H9 (cell line): Measurements from ENCODE around the gene ITPR3. TPM values are rescaled to one million over a fixed set of nuclear protein-coding genes. Genes with fewer than 3 reads are reported as not detected.

Source experiments
- DNase-seq: peaks from one replicate; pipeline ENCODE4 v3.0.0-alpha.2; 2017
- H2AFZ ChIP-seq: one replicate; pipeline ENCODE4 v1.6.1; 2013; ENCODE audit warnings: mild to moderate bottlenecking, low read length, control low read depth, moderate library complexity
- H2AK5ac ChIP-seq: 2 replicates; pipeline ENCODE4 v1.6.1; 2013; ENCODE audit warnings: low read length, control low read depth, mixed read lengths; ENCODE audit not compliant: insufficient read length
- H2BK120ac ChIP-seq: one replicate; pipeline ENCODE4 v1.6.1; 2013; ENCODE audit warnings: low read depth, mild to moderate bottlenecking, low read length, control low read depth, inconsistent platforms; ENCODE audit not compliant: poor library complexity, severe bottlenecking
- H2BK12ac ChIP-seq: 2 replicates; pipeline ENCODE4 v1.6.1; 2013; ENCODE audit warnings: low read length, control low read depth, mixed read lengths, low read depth; ENCODE audit not compliant: insufficient read length
- H2BK15ac ChIP-seq: 2 replicates; pipeline ENCODE4 v1.6.1; 2013; ENCODE audit warnings: low read depth, low read length, control low read depth
- H2BK20ac ChIP-seq: one replicate; pipeline ENCODE4 v1.6.1; 2013; ENCODE audit warnings: low read depth, mild to moderate bottlenecking, low read length, control low read depth, inconsistent platforms; ENCODE audit not compliant: poor library complexity, severe bottlenecking
- H2BK5ac ChIP-seq: 2 replicates; pipeline ENCODE4 v1.6.1; 2013; ENCODE audit warnings: low read length, control low read depth, mixed read lengths; ENCODE audit not compliant: insufficient read length
- H3K14ac ChIP-seq: 2 replicates; pipeline ENCODE4 v1.6.1; 2013; ENCODE audit warnings: low read length, control low read depth; ENCODE audit not compliant: insufficient read depth
- H3K18ac ChIP-seq: 2 replicates; pipeline ENCODE4 v1.6.1; 2013; ENCODE audit warnings: low read depth, mild to moderate bottlenecking, mixed read lengths, low read length, control low read depth; ENCODE audit not compliant: insufficient read length
- H3K23ac ChIP-seq: 2 replicates; pipeline ENCODE4 v1.6.1; 2013; ENCODE audit warnings: low read length, control low read depth, mixed read lengths, low read depth; ENCODE audit not compliant: insufficient read length
- H3K23me2 ChIP-seq: 2 replicates; pipeline ENCODE4 v1.6.1; 2013; ENCODE audit warnings: low read depth, mild to moderate bottlenecking, mixed read lengths, low read length, control low read depth; ENCODE audit not compliant: insufficient read length, poor library complexity, severe bottlenecking
- H3K27ac ChIP-seq: 2 replicates; pipeline ENCODE4 v1.5.1; 2013; ENCODE audit warnings: low read length, control low read depth, mixed read lengths, low read depth; ENCODE audit not compliant: insufficient read length
- H3K27me3 ChIP-seq: 2 replicates; pipeline ENCODE4 v1.6.1; 2013; ENCODE audit warnings: low read length, control low read depth, inconsistent platforms; ENCODE audit not compliant: insufficient read depth
- H3K4ac ChIP-seq: 2 replicates; pipeline ENCODE4 v1.6.1; 2013; ENCODE audit warnings: low read depth, mild to moderate bottlenecking, control low read depth, inconsistent platforms, low read length, moderate library complexity
- H3K4me1 ChIP-seq: 2 replicates; pipeline ENCODE4 v1.6.1; 2013; ENCODE audit warnings: low read length, control low read depth, inconsistent platforms; ENCODE audit not compliant: insufficient read depth
- H3K4me2 ChIP-seq: 2 replicates; pipeline ENCODE4 v1.6.1; 2013; ENCODE audit warnings: low read length, control low read depth, mixed read lengths; ENCODE audit not compliant: insufficient read length, insufficient read depth
- H3K56ac ChIP-seq: 2 replicates; pipeline ENCODE4 v1.6.1; 2013; ENCODE audit warnings: low read depth, mild to moderate bottlenecking, mixed read lengths, low read length, control low read depth; ENCODE audit not compliant: insufficient read length
- H3K79me1 ChIP-seq: 2 replicates; pipeline ENCODE4 v1.6.1; 2013; ENCODE audit warnings: low read depth, mild to moderate bottlenecking, moderate library complexity, low read length, control low read depth, inconsistent platforms; ENCODE audit not compliant: insufficient read depth, poor library complexity, severe bottlenecking
- H3K79me2 ChIP-seq: 2 replicates; pipeline ENCODE4 v1.6.1; 2013; ENCODE audit warnings: low read length, control low read depth, inconsistent platforms; ENCODE audit not compliant: insufficient read depth
- H3K9ac ChIP-seq: 2 replicates; pipeline ENCODE4 v1.6.1; 2013; ENCODE audit warnings: low read length, control low read depth, mixed read lengths; ENCODE audit not compliant: insufficient read length; ENCODE audit errors: extremely low read depth
- H3K9me3 ChIP-seq: one replicate; pipeline ENCODE4 v1.6.1; 2013; ENCODE audit warnings: low read depth, low read length, inconsistent platforms; ENCODE audit not compliant: control insufficient read depth
- H3T11ph ChIP-seq: one replicate; pipeline ENCODE4 v1.6.1; 2013; ENCODE audit warnings: mild to moderate bottlenecking, low read length, control low read depth, inconsistent platforms
- H4K20me1 ChIP-seq: one replicate; pipeline ENCODE4 v1.6.1; 2013; ENCODE audit not compliant: control insufficient read depth, insufficient read length, insufficient read depth
- H4K5ac ChIP-seq: 2 replicates; pipeline ENCODE4 v1.6.1; 2013; ENCODE audit warnings: low read depth, mild to moderate bottlenecking, mixed read lengths, low read length, control low read depth; ENCODE audit not compliant: insufficient read length
- H4K8ac ChIP-seq: replicated peaks from 2 replicates; pipeline ENCODE4 v1.6.1; 2013; ENCODE audit warnings: low read length, control low read depth, mixed read lengths, low read depth; ENCODE audit not compliant: insufficient read length
- H4K91ac ChIP-seq: 2 replicates; pipeline ENCODE4 v1.6.1; 2013; ENCODE audit warnings: low read depth, mild to moderate bottlenecking, moderate library complexity, mixed read lengths, low read length, control low read depth; ENCODE audit not compliant: insufficient read length
- H3K27ac Mint-ChIP-seq, 3 experiments: 2 replicates in 2 of 3; 3 replicates in 1 of 3; pipeline ENCODE4 v1.8.0; 2020 to 2021; ENCODE audit warnings: mixed read lengths in 3 of 3, mild to moderate bottlenecking in 1 of 3, moderate library complexity in 1 of 3
- H3K27me3 Mint-ChIP-seq: 2 replicates; pipeline ENCODE4 v1.8.0; 2021; ENCODE audit warnings: low read depth, mild to moderate bottlenecking, moderate library complexity, mixed read lengths
- H3K36me3 Mint-ChIP-seq, 3 experiments: 2 replicates in 2 of 3; 3 replicates in 1 of 3; pipeline ENCODE4 v1.8.0; 2020 to 2021; ENCODE audit warnings: low read depth in 3 of 3, mixed read lengths in 3 of 3; ENCODE audit not compliant: insufficient read depth in 1 of 3
- H3K4me1 Mint-ChIP-seq, 2 experiments: 2 replicates each; pipeline ENCODE4 v1.8.0; 2020; ENCODE audit warnings: mixed read lengths in 2 of 2
- H3K4me3 Mint-ChIP-seq, 2 experiments: 2 replicates in 1 of 2; 3 replicates in 1 of 2; pipeline ENCODE4 v1.8.0; 2020 to 2021; ENCODE audit warnings: mild to moderate bottlenecking in 2 of 2, mixed read lengths in 2 of 2, moderate library complexity in 1 of 2
- H3K9me3 Mint-ChIP-seq, 2 experiments: 2 replicates in 1 of 2; 3 replicates in 1 of 2; pipeline ENCODE4 v1.8.0; 2020; ENCODE audit warnings: mild to moderate bottlenecking in 2 of 2, mixed read lengths in 2 of 2, moderate library complexity in 1 of 2
- WGBS: extraction: QIAGEN DNeasy Blood & Tissue Kit; methylation state at CpG from one replicate; pipeline ENCODE4 v1.1.7; 2013; ENCODE audit warnings: missing lambda C conversion rate, low lambda C conversion rate, mixed read lengths; ENCODE audit not compliant: insufficient read length; ENCODE audit errors: extremely low coverage; 5-methylcytosine and 5-hydroxymethylcytosine counted together
- total RNA-seq: library from RNA; stranded (reverse); gene quantifications from 2 replicates; pipeline ENCODE4 v1.2.1, GENCODE V29; 2021
- TF ChIP-seq, protein P1 (sequence below): fragments of 200-600 bp; sonication (generic); conservative IDR thresholded peaks from 3 replicates; pipeline ENCODE4 v1.8.0; 2021; ENCODE audit warnings: antibody characterized with exemption, mild to moderate bottlenecking

The ITPR3 gene
- total RNA-seq, 1 experiment from 2014 or later, result 40.3 TPM

DNA sequence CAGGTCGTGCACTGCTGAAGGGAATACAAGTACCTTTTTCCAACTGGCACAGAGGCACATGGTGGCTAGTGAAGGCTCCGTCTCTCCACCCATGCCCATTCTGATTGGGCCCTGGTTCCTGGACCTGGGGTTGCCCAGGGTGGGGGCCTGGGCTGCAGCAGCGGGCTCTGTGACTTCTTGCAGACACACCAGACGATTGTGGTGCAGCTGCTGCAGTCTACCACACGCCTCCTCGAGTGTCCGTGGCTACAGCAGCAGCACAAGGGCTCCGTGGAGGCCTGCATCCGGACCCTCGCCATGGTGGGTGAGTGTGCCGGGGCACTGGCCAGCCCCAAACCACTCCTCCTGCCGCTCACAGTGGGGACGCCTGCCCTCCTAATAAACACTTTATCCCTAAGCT is 61.2 kb downstream of the ITPR3 start:
- DNase-seq, result no peak
- H3K27me3 Mint-ChIP-seq, result no peaks in the 10 kb centered on the region

More for the DNA sequence above, 61.2 kb downstream of the ITPR3 start:
- H3K9ac ChIP-seq, result no peak overlapping the region
- H3K4me2 ChIP-seq, result no peak overlapping the region
- H3K23me2 ChIP-seq, result no peaks in the 10 kb centered on the region
- no peak overlapping the region for H3K18ac ChIP-seq
- no peak overlapping the region for H3K27ac ChIP-seq
- no peak overlapping the region for H3T11ph ChIP-seq
- H2BK120ac ChIP-seq, result no peak overlapping the region
- Mint-ChIP-seq H3K4me1 (no peaks in the 10 kb centered on the region), H3K9me3 (no peaks in the 10 kb centered on the region), H3K36me3 (peaks cover 37 to 85% (median 84%) of the 10 kb centered on the region in 3 experiments; a peak in 6 of 7 replicates), H3K27ac (no peak overlapping the region; a peak in 1 of 7 replicates), H3K4me3 (no peak overlapping the region)
- H4K20me1 ChIP-seq, result no peaks in the 10 kb centered on the region
- no peak overlapping the region for H3K23ac ChIP-seq
- H3K27me3 ChIP-seq, result no peaks in the 10 kb centered on the region
- no peak overlapping the region for H2BK20ac ChIP-seq
- H2AK5ac ChIP-seq, result no peak overlapping the region
- no peak overlapping the region for H4K91ac ChIP-seq
- no CpG with 5 or more reads among the region's 13 CpGs for WGBS
- no peaks in the 10 kb centered on the region for H3K79me1 ChIP-seq
- H4K5ac ChIP-seq, result no peak overlapping the region
- no peak overlapping the region for H2BK12ac ChIP-seq
- H3K79me2 ChIP-seq, result no peaks in the 10 kb centered on the region
- H3K56ac ChIP-seq, result no peak overlapping the region
- no peaks in the 10 kb centered on the region for H3K9me3 ChIP-seq
- H2AFZ ChIP-seq, result no peak overlapping the region
- H3K4me1 ChIP-seq, result no peaks in the 10 kb centered on the region
- H2BK15ac ChIP-seq, result no peak overlapping the region
- H3K4ac ChIP-seq, result no peak overlapping the region
- TF ChIP-seq, protein P1, sequence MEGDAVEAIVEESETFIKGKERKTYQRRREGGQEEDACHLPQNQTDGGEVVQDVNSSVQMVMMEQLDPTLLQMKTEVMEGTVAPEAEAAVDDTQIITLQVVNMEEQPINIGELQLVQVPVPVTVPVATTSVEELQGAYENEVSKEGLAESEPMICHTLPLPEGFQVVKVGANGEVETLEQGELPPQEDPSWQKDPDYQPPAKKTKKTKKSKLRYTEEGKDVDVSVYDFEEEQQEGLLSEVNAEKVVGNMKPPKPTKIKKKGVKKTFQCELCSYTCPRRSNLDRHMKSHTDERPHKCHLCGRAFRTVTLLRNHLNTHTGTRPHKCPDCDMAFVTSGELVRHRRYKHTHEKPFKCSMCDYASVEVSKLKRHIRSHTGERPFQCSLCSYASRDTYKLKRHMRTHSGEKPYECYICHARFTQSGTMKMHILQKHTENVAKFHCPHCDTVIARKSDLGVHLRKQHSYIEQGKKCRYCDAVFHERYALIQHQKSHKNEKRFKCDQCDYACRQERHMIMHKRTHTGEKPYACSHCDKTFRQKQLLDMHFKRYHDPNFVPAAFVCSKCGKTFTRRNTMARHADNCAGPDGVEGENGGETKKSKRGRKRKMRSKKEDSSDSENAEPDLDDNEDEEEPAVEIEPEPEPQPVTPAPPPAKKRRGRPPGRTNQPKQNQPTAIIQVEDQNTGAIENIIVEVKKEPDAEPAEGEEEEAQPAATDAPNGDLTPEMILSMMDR, result no peak
- no peak overlapping the region for H4K8ac ChIP-seq
- no peak overlapping the region for H3K14ac ChIP-seq
- H2BK5ac ChIP-seq, result no peak overlapping the region
